Chondrocyte (in vitro differentiated cells): ENCODE results near the gene TBL2. TPM values are rescaled to one million over a fixed set of nuclear protein-coding genes. Genes with fewer than 3 reads are reported as not detected.
"Not testable (repeated sequence)": the region's sequence is repeated elsewhere in the genome, so short reads cannot be mapped to it uniquely, and the experiment has no call there.

Experiments
- DNase-seq: peaks from one replicate; pipeline ENCODE4 v3.0.0; 2021; ENCODE audit warnings: mixed read lengths, low spot score
- H3K27ac Mint-ChIP-seq: one replicate; pipeline ENCODE4 v1.8.0; 2021; ENCODE audit warnings: mild to moderate bottlenecking, moderate library complexity, mixed read lengths; ENCODE audit not compliant: unreplicated experiment
- H3K27me3 Mint-ChIP-seq: 2 replicates; pipeline ENCODE4 v1.8.0; 2021; ENCODE audit warnings: low read depth, mixed read lengths
- H3K36me3 Mint-ChIP-seq: 2 replicates; pipeline ENCODE4 v1.8.0; 2021; ENCODE audit warnings: low read depth, mixed read lengths
- H3K4me1 Mint-ChIP-seq: 2 replicates; pipeline ENCODE4 v1.8.0; 2021; ENCODE audit warnings: low read depth, mild to moderate bottlenecking, mixed read lengths
- H3K4me3 Mint-ChIP-seq: one replicate; pipeline ENCODE4 v1.8.0; 2021; ENCODE audit warnings: mild to moderate bottlenecking, moderate library complexity, mixed read lengths; ENCODE audit not compliant: unreplicated experiment
- H3K9me3 Mint-ChIP-seq: 2 replicates; pipeline ENCODE4 v1.8.0; 2021; ENCODE audit warnings: low read depth, mixed read lengths
- CTCF ChIP-seq: fragments of 200-600 bp; sonication (generic); IDR thresholded peaks from 2 replicates; pipeline ENCODE4 v1.5.0; 2021; ENCODE audit warnings: antibody characterized with exemption, mild to moderate bottlenecking, moderate library complexity
- total RNA-seq: library from RNA; stranded (reverse); gene quantifications from 3 replicates; pipeline ENCODE4 v1.2.1, GENCODE V29; 2021

Gene TBL2
- total RNA-seq, 1 donor from 2014 or later: 50.4 TPM

- Mint-ChIP-seq H3K36me3 (peaks cover 38% of the 10 kb centered on the region), H3K9me3 (no peaks in the 10 kb centered on the region), H3K27ac (no peak overlapping the region), H3K4me1 (no peaks in the 10 kb centered on the region), H3K27me3 (no peaks in the 10 kb centered on the region), H3K4me3 (no peak overlapping the region)
- DNase-seq: no peak
- no peak for TF ChIP-seq CTCF
These were observed 7.4 kb downstream of the TBL2 start for GRCh38 chr7:73570977-73571376.

- H3K27me3 Mint-ChIP-seq: no peaks in the 10 kb centered on the region
- no peaks in the 10 kb centered on the region for H3K9me3 Mint-ChIP-seq
- H3K4me1 Mint-ChIP-seq: no peaks in the 10 kb centered on the region
- H3K27ac Mint-ChIP-seq: no peak overlapping the region
- H3K4me3 Mint-ChIP-seq: no peak overlapping the region
- TF ChIP-seq CTCF: no peak
- peaks cover 38% of the 10 kb centered on the region for H3K36me3 Mint-ChIP-seq
- DNase-seq: no peak
These were observed 7.9 kb downstream of the TBL2 start for GRCh38 chr7:73570521-73570920.

GRCh38 chr7:73569042-73569608 lies 9.3 kb downstream of the TBL2 start:
- H3K27me3 Mint-ChIP-seq: no peaks in the 10 kb centered on the region
- H3K36me3 Mint-ChIP-seq: peaks cover 37% of the 10 kb centered on the region
- no peak for DNase-seq
- H3K27ac Mint-ChIP-seq: no peak overlapping the region
- no peak overlapping the region for H3K4me3 Mint-ChIP-seq
- no peak for TF ChIP-seq CTCF
- H3K9me3 Mint-ChIP-seq: no peaks in the 10 kb centered on the region
- peaks cover 4% of the 10 kb centered on the region for H3K4me1 Mint-ChIP-seq

- DNase-seq: no peak
- H3K36me3 Mint-ChIP-seq: peaks cover 32% of the 10 kb centered on the region
- peaks cover 4% of the 10 kb centered on the region for H3K4me1 Mint-ChIP-seq
- no peaks in the 10 kb centered on the region for H3K27me3 Mint-ChIP-seq
- TF ChIP-seq CTCF: no peak
- H3K27ac Mint-ChIP-seq: no peak overlapping the region
- H3K4me3 Mint-ChIP-seq: no peak overlapping the region
- no peaks in the 10 kb centered on the region for H3K9me3 Mint-ChIP-seq
These were observed 10.3 kb downstream of the TBL2 start for GRCh38 chr7:73567846-73568685.

- no peak overlapping the region for H3K4me3 Mint-ChIP-seq
- DNase-seq: no peak
- peaks cover 23% of the 10 kb centered on the region for H3K36me3 Mint-ChIP-seq
- no peaks in the 10 kb centered on the region for H3K27me3 Mint-ChIP-seq
- H3K4me1 Mint-ChIP-seq: peaks cover 4% of the 10 kb centered on the region
- H3K9me3 Mint-ChIP-seq: no peaks in the 10 kb centered on the region
- no peak overlapping the region for H3K27ac Mint-ChIP-seq
- TF ChIP-seq CTCF: no peak
These were observed 11.2 kb downstream of the TBL2 start for GRCh38 chr7:73567140-73567539.

GRCh38 chr7:73566431-73566830 lies 11.9 kb downstream of the TBL2 start:
- H3K9me3 Mint-ChIP-seq, DNase-seq: not testable (repeated sequence)

More at GRCh38 chr7:73566431-73566830, 11.9 kb downstream of the TBL2 start:
- H3K36me3 Mint-ChIP-seq: peaks cover 19% of the 10 kb centered on the region
- not testable (repeated sequence) for H3K27me3 Mint-ChIP-seq, H3K4me1 Mint-ChIP-seq, H3K27ac Mint-ChIP-seq, H3K4me3 Mint-ChIP-seq
